GM18870 (cell line): Measurements from ENCODE around the gene MPPED2.
"Not testable (repeated sequence)": the region's sequence is repeated elsewhere in the genome, so short reads cannot be mapped to it uniquely, and the experiment has no call there.

ENCODE experiments used
- ATAC-seq: cut with Tn5 transposase; IDR thresholded peaks from one replicate; pipeline ENCODE4 v1.9.1; 2021; ENCODE audit warnings: moderate library complexity; ENCODE audit not compliant: unreplicated experiment

The MPPED2 gene

DNA sequence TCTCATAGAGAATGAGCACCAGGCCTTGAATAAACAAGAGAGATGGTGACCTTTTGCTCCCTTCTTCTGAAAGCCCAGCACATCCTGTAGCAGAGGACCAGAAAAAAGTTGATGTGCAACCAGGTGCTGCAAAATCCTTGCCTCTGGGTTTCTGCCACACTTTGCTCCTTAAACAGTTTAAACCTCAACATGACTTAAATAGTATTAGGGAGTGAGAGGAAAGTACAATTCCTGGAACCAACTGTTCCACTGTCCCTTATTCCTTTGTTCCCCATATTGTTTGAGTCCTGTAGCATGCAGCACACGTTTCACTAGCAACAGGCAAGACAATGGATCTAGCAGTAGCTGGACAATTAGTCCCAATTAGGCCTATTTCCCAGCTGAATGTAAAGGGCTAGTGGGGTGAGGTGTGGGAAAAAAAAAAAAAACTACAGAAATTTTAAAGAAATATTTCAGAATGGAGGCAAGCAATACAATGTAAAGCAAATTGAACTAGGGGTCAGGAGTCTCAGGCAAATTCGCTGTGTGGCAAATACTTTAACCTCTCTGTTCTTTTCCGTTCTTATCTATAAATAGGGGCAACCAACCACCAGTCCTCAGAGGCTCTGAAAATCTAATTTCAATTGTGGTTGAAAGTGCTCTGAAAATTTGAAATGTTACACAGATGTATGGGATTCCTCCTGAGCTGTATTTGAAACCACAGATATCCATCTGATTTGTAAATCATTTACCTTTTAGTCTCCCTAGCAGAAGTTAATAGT lies 6.6 kb downstream of the MPPED2 start:
- no peak for ATAC-seq

DNA sequence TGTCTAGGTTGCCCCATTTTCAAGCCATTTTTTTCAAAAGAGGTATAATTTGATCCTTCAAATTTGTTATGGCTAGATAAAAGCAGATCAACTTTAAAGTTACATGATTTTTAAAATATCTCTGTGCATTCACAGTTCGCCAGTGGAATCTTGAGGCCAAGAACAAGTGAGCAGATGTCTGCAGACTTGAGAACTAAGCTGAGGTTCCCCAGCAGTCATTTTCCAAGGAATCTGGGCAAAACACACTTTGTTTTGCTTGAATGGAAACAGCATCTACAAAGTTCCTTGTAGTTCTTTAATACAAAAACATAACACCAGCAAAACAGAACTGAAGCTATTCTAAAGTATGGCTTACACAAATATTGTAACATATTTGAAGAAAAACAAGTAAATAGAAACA lies 7.7 kb downstream of the MPPED2 start:
- no peak for ATAC-seq

DNA sequence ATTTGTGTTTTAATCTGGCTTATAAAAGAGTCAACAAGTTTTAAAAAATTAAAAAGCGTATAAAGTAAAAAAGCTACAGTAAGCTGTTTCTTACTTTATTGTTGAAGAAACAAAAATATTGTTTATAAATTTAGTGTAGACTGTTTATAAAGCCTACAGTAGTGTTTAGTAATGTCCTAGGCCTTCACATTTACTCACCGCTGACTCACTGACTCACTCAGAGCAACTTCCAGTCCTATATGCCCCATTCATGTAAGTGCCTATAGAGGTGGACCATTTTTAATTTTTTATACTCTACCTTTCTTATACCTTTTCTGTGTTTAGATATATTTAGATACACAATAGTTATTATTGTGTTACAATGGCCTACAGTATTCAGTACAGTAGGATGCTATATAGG lies 12.2 kb downstream of the MPPED2 start:
- no peak for ATAC-seq

DNA sequence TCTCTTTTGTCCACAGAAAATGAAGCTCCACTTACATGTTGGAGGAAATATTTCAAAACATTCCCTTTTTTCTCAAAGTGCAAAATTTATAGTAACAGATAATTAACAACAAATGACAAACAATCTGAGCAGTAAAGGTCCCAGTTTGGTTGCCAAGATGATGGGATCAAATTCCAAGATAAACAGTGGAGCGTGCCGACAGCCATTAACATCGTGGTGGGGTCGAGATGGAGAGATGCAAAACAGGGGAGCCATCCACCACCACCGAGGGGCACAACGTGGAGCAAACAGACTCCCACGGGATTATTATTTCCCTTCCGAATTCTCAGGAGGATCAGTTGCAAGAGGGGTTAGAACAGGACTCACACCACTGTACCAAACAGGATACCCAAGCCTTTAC lies 17.2 kb downstream of the MPPED2 start:
- ATAC-seq: no peak

DNA sequence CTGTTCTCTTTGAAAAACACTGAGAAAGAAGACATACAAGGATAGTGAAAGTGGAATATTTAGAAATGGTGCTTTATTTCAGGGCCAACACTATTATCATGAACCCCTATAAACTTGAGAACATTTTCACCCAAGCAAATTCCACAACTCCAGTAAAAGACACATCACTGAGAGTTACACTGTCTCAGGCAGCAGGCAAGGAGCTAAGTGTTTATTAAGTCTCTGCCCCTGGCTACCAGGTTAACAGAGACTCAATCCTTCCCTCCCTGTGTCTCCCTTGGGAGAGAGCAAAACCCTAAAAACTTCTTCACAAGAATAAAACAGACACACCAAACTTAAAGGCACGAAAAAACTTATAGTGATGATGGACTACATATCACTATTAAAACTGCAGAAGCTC lies 18.5 kb downstream of the MPPED2 start:
- no peak for ATAC-seq

DNA sequence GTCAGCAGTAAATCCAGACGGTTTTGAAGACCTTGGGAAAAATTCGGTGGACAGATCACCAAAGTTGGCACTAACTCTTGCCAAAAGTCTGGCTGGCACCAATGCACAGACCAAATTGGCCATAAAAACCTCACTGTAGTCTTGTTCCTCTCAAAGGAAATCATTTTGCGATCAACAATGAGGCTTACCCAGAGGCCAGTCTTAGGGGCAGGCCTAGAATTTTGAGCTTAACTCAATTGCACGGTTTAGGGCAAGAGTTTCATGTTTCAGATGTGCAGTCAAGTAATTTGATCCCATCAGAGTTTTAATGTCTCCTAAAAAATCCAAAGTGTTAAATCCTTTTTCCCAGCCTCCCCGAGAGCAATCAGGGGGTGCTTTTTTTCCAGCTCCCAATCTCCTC lies 19.0 kb downstream of the MPPED2 start:
- no peak for ATAC-seq

DNA sequence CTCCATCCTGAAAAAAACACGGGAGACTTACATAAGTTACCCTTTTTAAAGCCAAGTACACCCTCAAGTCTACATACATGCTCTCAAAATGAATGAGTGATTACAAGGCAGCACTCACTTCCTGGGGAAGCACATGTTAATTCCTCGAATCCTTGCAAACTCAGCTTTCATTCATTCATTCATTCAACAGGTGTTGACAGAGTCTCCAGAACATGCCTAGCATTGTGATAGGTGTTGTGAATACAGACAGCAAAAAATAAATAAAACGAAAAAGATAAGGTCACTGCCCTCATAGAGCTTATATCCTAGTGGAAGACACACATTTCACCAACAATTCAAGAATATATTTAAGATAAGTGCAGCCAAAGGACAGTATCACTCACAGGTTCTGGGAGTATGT lies 19.7 kb downstream of the MPPED2 start:
- ATAC-seq: no peak

DNA sequence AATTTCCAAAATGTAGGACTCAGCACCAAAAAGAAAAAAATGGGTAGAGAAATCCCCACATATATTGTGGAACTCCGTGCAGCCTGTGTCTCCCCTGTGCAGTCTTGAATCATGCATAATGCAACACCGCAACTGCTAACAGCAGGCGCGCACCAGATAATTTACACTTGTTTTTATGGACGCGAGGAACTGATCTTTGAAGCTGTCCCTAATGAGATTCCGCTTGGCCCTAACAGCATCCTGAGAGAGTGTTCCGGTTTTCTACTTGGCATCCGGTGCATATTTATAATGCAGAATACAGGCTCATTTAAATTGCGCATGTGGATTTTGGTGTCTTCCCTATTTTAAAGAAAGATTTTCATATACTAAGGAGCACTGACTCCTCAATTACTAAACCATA lies 21.1 kb downstream of the MPPED2 start:
- ATAC-seq: no peak

DNA sequence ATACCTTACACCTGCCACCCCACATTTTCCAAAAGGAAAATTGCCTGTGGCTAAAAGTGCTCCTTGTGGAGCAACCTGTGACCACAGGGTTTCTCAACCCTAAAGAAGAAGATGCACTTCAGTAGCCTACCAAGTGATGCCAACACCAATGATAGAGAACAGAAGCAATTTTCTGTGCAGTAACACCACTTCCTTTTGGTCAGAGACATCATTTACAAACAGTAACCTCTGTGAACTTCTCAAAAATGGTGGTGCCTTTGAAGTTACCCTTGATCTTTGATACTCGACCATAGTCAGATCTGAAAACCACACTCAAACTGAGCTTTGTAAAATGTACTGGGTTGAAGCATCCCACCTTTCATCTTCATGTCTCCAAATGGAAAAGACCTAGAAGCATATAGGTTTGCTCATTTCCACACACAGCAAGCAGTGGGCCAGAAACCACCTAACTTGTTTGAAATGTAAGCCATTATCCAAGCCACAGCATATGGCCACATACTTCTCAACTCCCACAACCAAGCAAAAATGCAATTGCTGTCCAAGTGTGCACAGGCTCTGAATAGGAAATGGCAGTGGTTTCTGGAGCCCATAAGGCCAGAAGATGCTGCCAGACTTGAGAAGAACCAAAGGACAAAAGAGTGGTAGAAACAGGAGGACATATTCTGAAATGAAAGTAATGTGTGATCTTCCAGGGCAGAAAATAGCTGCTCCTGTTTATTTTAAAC lies 24.3 kb downstream of the MPPED2 start:
- ATAC-seq: no peak

DNA sequence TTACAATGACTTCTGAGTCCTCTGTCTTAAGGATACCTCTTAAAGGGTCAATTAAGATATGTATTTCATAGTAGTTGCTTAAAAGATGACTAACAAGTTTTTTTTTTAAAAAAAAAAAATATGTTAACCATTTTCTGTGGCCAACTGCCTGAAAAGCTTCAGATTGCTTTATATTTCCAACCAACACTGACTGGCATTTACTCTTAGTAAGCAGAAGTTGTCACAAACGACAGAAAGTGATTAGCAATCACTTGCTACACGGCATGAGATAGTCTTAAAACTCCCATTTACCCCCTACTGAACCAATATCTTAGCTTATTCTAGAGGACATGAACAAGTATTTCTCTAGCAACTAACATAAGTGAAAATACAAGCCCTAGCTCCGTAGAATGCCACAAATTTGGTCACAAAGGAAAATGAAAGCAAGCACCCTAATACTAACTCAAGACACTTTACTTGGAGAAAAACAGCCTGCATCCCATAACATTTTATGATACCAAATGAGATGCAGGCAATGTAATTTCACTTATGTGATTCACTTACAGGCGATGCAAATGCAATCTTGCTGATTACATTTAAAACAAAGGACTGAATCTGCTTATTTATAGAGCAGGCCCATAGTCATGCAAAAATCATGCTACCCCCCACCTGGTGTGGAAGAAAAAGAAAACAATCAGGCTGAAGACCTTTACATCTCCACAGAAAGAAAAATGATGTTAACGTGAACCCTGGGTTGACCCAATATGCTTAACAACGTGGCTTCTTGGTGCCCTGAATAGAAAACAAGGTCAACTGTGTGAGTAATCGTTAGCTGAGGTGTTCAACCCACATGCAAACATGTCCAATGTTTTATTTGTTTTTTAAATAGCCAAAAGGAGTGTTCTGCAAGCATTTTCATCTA lies 25.7 kb downstream of the MPPED2 start:
- no peak for ATAC-seq

DNA sequence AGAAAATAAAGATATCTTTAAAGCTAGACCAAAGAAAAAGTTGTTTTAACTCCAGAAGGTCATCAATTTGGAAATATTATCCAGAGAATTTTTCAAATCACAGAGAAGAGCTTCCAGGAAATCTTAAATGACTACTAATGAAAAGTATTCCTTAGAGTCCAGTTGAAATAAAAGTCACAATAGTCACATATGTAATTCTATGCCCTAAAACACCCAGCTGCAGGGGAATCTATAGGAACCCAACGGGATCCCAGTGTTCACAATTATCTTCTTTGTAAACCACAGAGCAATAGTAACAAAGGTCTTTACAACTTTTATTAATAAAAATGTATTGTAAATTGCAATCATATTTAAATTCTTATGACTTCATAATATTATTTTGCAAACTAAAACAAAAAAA lies 27.1 kb downstream of the MPPED2 start:
- ATAC-seq: no peak

DNA sequence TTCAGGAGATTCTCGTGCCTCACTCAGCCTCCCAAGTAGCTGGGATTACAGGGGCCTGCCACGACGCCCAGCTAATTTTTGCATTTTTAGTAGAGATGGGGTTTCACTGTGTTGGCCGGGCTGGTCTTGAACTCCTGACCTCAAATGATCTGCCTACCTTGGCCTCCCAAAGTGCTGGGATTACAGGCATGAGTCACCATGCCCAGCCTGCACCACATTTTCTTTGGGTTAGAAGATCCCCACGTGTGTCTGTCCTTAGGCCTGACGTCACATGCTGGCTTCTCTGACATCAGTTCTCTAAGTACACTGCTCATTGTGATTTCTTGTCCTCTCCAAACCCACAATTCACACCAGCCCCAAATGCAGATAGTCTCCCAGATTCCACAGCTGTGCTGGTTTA lies 31.6 kb downstream of the MPPED2 start:
- not testable (repeated sequence) for ATAC-seq

DNA sequence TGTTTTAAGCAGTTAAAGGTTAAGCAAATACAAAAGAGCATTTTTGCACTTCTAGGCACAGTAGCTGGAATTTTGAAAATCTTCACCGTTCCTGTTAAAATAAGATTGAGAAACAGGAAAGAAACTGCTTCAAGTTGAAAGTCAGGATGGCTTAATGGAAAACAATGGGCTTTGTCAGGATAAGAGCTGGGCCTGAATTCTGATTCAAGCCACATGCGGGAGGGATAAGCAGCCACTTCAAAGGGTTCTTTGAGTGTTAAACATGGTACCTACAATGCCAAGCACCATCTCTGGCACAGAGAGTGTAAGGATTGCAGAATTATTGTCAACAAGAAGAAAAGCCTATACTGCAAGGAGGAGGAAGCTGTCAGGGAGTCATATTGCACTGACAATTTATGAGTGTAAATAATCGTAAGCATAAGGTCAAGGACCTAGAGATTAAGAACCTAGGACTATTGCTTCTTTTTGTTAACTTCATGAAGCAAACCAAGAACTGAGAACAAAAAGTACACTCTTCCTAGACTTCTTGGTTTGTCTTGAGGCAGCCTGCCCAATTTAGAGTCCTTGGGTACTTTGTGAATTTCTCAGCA lies 32.5 kb downstream of the MPPED2 start:
- ATAC-seq: no peak

DNA sequence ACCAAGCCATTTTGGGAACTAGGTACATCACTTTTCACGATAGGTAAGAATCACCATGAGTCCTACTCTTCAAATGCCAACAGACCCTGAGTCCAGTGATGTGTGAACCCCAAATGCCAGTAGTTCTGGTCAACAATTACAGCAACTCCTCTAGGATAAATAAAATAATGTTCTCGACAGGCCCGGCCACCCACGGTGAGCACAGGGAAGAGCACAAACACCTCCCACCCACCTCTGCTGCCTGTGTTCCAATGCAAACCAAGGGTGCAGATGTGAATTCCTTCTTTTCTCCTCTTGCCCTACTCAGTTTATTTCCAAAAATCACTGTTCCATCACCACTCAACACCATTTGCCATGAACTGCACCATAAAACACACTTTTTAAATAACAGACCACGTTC lies 33.3 kb downstream of the MPPED2 start:
- ATAC-seq: no peak

DNA sequence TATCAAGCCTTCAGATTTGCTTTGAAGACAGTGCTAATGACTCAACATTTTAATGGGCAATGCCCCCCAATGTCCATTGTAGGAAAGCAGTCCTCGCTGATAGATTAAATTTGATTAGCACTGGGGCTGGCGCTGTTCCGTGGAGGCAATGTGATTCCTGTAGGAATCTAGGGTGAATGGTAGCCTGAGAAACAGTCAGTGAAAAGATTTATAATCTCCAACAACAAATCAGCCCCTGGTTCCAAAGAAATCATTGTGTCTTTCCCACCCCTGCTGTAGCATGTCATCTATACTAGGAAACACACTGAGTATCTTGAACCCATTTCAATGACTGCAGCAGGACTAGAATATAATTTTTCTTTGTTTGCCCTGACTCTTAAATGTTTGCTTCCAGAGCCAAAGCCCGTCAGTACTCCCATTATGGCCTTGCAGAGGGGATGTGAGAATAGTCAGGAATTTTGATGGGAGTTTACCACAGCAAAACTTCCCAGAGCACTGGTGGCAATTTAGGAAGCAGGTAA lies 36.1 kb downstream of the MPPED2 start:
- no peak for ATAC-seq

DNA sequence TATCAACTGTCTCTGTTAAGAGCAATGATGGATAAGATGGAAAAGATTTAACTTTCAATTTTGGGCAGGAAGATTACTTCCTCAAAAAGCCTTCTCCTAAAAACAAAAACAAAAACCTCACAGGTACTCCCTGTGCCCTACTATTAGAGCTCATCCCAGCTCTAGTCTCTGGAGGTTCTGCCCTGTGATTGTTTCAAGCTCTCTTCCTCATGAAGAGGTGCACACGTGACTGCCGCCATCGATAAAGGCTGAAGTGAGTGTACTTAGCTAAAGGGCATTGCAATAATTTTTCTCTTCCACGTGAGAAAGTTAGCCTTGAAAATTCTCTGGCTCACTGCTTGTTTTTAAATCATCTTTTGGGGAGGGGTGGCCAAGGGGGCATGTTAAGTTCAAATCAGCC lies 36.6 kb downstream of the MPPED2 start:
- no peak for ATAC-seq

DNA sequence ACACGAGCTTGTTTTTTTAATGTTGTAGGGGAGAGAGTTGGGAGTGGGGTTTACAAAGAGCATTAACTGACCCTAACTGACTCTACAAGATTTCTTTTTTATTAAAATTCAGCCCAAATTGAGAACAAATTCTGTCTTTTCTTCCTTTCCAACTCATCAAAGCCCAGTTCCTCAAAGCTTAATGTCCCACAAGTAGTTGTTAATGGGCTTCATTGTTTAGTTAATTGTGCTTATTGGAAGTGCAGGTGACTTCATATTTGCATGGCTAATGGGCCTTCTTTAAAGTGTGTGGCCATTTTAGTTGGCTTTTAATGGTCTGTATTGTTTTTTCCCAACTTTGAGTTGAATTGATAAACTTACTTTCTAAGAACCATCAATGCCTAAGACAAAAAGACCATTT lies 39.8 kb downstream of the MPPED2 start:
- no peak for ATAC-seq

DNA sequence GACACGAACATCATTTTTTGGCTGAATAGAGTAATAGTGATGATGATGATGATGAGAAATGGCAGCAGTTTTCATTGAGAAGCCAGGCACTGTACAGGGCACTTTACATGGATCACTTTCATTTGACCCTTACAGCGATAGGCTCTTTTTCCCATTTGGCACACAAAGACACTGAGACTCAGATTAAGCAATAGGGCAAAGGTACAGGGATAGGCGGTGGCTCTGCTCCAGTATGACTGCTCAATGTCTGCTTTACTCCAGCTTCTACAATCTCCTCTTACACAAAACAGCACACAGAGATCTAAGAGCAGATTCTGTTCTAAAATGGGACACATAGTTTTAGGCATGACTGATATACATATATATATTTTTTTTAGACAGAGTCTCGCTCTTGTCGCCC lies 40.6 kb downstream of the MPPED2 start:
- ATAC-seq: no peak

DNA sequence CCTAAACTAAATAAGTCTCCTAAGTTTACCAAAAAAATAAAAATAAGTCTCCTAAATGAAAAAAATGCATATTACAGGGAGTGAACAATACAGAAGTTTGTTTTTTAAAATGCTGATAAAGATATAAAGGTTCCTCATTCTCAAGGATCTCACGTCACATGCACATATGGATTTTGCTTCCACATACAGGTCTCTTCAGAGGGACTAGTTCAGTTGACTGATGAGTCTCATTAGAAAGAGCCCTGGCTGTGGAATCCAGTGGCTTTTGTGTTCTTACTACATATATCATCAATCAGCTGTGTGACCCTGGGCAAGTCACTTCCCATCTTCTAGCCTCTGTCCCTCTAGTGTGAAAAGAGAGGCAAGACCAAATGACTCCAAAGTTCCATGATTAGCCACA lies 43.1 kb downstream of the MPPED2 start:
- ATAC-seq: no peak

DNA sequence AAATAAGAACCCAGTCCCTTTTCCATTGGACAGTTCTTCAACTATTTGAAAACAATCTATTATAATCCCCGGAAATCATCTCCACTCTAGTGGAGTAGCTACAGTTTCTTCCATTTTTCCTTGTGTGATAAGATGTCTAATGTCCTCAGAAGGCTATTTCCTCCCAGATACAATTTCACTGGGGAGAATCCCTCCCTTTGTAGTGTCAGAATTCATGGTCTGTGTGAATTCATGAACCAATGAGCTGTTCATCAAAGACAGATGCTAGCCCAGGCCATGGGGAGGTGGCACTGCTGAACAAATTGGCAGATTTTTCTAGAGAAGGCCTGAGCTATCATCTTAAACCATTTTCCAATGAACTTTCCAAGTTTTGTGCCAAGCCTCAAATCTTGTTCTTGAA lies 45.4 kb downstream of the MPPED2 start:
- no peak for ATAC-seq

DNA sequence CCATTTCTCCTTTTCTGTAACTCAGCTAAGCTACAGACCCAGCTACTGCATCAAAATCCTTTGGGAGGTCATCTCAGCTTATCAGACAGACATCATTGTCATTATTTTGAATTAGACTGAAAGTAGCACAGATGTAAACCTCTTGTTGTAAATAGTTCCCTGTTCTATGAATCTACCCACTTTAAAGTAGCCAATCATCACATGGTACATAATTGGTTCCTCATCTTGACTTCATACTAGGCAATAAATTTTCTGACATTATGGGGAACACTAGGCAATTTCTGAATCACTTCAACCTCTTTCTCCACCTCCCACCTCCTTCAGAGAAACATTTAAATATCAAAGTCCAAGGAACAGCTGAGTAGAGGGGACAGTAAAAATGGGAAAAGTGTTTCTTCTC lies 47.9 kb downstream of the MPPED2 start:
- ATAC-seq: no peak
